ENCODE results near the gene DENND1B.
"Not testable (repeated sequence)": the region's sequence is repeated elsewhere in the genome, so short reads cannot be mapped to it uniquely, and the experiment has no call there.

Gene DENND1B

DNA sequence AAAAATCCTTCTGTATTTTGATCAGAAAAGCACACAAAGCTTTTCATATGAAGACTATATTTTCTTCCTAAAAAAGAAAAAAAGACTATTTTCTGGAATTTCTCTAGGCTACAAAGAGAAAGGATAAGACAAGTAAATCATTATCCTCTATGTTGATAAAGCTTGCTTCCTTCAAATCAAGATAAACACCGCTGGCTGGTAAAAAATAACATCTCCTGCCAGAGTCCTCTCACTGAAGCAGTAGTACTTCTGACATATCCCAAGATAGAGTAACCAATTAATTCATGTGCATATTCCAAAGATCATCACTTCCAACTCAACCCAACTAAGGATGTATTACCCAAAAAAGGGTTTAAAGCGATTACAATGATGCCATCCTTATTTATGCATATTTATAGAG is 34.3 kb downstream of the DENND1B start:
- DNase-seq = no peak

DNA sequence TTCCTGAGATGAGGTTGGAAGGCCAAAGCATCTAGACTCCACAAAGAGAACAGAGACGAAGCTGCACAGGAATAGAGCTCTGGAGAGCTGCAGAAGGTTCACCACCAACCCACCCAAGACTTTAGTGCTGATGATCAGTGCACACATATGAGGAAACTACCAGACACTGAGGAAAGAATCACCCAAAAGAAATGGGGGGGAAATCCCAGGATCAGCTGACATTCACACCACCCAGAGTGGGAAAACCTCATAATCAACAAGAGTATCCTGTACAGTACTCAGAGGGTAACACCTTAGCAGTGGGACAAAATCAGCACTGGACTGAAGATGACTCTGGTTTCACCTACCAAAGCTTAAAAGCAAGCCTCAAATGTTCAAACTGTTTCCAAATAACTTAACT is 36.4 kb downstream of the DENND1B start:
- no peak for DNase-seq

DNA sequence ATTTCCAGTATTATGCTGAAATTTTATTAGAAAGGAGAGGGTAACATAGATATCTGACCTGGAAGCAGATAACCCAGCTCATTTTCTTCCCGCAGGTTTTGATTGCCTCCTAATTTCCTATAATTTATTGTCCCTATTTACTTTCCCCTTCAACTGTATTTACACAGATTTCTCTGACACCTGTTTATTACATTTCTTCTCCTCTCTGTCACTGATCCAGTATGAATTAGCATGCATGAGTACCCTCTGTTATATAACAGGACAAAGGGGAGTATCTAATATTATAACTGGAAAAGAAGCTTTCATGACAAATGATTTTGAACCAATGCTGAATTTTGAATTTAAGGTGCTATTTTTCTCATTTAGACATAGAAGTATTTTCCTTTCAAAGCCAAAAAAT is 37.4 kb downstream of the DENND1B start:
- no peak for DNase-seq

DNA sequence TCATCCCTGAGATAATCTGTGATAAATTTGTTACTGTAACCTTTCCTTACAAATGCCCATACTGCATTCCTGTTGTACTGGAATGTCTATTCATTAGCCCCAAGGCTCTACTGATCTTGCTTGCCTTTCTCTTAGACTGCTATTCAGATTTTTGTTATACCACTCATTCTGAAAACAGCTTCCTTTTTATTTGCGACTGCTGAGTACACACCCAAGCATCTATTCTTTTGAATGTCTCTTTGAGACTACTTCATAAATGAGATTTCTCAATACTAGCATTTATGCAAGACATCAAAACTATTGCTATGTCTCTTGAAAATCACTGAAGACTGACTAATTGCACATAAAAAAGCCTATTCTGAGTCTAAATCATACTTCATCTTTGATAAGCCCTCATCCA is 38.6 kb downstream of the DENND1B start:
- peak; percentile 12 for DNase-seq

DNA sequence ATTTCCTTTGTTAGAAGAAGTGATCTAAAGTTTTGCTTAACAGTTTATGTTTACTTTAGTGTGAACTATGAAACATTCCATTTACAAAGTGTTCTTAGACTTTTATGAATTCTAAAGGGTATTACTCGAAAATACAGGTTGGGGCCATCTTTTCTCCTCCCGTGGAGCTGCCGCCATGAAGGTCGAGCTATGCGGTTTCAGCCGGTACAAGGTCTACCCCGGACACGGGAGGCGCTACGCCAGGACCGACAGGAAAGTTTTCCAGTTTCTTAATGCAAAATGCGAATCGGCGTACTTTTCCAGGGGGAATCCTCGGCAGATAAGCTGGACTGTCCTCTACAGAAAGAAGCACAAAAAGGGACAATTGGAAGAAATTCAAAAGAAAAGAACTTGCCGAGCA is 39.8 kb downstream of the DENND1B start:
- DNase-seq = no peak

DNA sequence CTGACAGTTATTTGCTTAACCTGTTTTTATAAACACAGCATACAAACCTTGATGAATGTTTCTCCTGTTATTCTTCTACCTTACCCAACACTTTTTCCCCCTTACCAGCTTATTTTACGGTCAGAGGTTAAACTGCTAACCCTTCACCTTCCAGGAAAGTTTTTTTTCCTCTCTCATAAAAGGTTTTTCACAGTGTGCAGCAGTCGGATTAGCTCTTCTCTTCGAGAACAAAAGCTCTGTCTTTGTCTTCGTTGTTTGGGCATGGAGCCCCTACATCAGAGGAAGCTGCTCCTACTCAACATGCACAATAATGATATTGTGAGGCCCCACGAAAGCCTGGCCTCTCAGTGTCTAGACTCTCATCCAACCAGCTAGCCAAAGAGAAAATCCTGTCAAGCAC is 42.0 kb downstream of the DENND1B start:
- no peak for DNase-seq

DNA sequence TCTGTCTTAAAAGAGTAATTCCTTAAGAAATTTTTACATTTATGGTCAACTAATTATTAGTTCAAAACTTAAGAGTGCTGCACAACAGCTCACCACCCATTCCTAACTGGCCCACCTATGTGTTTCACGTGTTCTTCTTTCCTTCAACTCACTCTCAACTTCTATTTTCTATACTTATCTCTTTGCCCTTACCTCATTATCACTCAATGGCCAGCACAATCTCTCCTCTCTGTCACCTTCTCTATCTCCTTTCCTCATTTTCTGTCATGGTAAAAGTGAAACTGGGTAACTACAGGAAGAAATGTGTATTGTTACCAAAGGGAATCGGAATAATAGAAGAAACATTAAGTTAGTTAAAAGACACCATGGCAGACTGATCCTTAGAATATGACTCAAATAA is 43.1 kb downstream of the DENND1B start:
- no peak for DNase-seq

DNA sequence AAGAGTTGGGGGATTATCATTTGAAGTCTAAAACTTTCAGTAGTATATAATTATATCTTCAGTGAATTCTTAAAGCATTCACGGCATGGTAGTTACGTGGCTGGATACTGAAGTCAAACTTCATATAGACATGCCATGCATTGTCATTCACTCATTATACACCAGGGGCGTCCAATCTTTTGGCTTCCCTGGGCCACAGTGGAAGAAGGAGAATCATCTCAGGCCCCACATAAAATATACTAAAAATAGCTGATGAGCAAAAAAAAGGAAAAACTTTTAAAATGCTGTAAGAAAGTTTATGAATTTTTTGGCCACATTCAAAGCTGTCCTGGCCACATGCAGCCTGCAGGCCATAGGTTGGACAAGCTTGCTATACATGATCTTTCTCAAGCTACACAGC is 43.8 kb downstream of the DENND1B start:
- no peak for DNase-seq

DNA sequence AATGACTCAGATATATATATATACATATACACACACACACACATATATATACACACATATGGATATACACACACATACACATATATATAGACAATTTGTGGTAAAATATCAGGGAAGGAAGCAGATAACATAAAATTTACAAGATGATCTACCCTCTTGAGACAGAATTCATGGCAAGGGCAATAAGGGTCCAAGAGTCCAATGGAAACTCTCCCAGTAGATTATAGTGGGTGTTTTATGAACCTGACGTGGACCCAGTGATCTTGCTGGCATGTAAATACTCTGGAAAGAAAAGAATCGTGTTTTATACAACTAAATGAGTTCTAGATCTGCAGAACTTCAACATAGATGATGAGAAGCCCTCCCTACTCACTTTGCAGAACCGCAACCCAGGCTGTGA is 49.3 kb downstream of the DENND1B start:
- DNase-seq = no peak

DNA sequence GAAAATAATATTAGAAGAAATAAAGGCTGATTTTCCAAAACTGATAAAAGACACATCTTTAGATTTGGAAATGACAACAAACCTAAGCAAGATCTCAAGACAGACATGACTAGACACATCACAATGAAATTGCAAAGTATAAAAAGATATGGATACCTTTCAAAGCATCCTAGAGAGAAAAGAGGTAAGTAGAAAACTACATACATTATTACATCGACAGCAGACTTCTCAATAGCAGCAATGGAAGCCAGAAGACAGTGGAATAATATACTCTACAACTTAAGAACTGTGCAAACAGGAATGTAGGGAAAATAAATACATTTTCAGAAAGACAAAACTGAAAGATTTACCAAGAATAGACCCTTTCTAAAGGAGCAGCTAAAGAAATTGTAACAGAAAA is 50.2 kb downstream of the DENND1B start:
- peak; percentile 64 for DNase-seq

DNA sequence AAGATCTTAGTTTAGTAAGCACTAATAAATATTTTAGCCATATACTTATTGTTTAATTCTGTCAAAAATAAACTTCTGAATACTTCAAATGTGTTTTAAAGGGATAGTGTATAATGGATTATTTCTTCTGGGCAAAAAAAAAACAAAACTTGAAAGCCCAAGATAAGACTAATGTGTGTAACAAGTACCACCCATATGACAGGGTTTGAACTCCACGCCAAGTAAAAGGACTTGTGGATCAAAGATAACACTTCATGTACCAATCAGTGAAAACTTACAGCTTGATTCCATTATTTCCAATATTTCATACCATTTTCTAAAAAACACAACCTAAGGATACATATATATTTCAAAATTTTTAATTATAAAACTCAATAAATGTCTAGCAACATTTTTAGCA is 59.5 kb downstream of the DENND1B start:
- peak; percentile 74 for DNase-seq

DNA sequence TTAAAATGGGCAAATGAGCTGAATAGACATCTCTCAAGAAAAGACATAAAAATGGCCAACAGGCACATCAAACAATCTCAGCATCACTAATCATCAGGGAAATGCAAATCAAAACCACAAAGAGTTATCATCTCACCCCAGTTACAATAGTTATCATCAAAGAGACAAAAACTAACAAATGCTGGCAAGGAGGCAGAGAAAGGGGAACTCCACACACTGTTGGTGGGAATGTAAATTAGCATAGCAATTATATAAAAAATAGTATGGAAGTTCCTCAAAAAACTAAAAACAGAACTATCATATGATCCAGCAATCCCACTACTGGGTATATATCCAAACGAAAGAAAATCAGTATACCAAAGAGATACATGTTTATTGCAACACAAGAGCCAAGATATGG is 68.7 kb downstream of the DENND1B start:
- peak; percentile 21 for DNase-seq

DNA sequence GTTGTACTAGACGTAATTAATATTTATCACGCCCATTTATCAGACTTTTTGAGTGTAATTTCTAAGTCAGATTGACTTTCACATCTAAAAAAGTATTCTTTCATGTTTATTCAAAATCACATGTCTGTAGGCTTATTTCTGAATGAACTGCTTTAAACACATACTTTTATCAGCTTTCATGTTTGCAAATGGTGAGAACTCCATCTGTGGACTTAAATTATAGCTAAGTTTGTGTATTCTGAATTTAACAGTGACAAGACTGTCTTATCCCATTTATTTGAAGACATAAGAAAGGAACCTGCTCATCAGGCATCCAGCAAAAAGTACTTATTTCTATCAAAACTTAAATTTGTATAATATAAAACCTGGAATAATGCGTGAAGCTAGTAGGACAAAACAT is 69.3 kb downstream of the DENND1B start:
- DNase-seq = no peak

DNA sequence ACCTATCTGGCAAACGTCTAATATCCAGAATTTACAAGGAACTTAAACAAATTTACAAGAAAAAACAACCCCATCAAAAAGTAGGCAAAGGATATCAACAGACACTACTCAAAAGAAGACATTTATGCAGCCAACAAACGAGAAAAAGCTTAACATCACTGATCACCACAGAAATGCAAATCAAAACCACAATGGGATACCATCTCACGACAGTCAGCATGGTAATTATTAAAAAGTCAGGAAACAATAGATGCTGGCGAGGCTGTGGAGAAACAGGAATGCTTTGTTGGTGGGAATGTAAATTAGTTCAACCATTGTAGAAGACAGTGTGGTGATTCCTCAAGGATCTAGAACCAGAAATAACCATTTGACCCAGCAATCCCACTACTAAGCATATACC is 74.6 kb downstream of the DENND1B start:
- not testable (repeated sequence) for DNase-seq

DNA sequence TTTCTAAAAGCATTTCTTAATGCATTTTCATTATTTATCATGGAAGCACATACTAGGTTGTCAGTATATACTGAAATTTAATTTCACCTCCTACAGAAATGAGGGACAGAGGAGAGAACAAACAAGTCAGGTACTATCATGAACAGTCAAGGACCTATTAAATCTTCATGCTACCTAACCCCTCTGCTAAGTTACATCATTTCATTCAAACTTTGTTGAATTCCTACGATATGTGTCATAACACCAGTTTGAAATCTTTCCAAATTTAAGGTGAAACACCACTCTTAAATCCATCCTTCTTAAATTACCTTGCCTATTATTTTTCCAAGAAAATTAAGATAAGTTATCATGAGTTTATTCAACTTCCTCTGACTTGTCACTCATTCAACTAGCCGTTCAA is 78.9 kb downstream of the DENND1B start:
- no peak for DNase-seq

DNA sequence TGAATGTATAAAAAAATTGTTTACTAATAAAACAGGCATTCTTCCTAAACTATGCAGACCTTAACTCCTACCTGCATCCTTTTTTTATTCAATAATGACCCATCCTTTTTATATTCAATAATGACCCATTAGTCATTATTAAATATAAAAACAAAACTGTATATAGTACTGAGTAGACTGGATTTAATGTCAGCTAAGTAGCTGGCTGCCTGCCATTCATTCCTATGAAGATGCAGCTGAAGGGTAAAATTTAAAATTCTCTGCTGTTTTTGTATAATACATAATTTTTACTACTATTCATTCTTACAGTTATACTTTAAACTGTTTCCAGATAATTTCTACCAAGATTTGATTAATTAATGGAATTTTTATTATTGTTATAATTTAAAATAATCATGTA is 79.3 kb downstream of the DENND1B start:
- peak; percentile 11 for DNase-seq

DNA sequence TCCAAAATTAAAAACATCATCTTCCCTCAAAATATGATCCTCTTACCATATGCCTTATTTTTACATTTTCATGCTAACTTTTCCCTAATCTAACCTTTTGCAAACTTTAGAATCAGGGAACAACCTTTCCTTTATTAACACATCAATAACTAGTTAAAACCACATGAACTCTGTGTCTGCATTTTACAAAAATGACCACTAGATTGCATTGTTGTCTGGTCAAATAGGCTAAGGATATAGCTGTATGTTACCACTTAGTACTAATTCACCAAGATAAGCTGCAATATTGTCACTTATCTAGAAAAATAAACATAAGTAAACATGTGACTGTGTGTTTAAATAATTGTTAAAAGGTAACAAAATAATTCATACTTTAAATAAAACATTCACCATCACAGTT is 82.3 kb downstream of the DENND1B start:
- DNase-seq = peak; percentile 58

DNA sequence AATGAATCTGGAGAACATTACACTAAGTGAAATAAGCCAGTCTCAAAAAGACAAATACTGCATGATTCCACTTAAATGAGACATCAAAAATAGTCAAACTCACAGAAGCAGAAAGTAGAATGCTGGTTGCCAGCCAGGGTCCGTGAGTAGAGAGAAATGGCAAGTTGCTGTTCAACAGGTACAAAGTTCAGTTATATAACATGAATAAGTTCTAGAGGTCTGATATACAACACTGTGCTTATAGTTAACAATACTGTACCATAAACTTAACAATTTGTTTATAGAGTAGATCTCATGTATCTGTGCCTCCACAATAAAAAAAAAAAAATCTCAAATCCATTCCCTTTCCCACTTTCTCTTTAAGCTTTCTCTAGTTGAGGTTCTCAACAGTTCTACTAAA is 83.5 kb downstream of the DENND1B start:
- no peak for DNase-seq

DNA sequence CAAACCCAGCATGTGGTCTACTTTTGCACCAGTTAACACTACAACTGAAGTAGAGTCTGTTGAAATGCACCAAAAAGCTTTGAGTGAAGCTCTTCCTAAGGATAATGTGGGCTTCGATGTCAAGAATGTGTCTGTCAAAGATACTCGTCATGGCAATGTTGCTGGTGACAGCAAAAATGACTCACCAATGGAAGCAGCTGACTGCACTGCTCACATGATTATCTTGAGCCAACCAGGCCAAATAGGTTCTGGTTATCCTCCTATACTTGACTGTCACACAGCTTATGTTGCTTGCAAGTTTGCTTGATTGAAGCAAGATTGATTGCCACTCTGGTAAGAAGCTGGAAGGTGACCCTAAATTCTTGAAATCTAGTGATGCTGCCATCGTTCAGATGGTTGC is 85.2 kb downstream of the DENND1B start:
- peak; percentile 11 for DNase-seq

DNA sequence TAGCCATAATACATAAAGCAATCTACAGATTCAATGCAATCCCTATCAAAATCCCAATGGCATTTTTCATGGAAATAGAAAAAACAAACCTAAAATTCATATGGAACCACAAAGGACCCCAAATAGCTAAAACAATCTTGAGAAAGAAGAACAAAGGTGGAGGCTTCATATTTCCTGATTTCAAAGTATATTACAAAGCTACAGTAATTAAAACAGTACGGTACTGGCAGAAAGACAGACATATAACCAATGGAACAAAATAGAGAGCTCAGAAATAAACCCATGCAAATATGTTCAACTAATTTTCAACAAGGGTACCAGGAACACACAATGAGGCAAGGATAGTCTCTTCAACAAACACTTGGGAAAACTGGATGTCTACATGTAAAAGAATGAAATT is 87.0 kb downstream of the DENND1B start:
- no peak for DNase-seq

DNA sequence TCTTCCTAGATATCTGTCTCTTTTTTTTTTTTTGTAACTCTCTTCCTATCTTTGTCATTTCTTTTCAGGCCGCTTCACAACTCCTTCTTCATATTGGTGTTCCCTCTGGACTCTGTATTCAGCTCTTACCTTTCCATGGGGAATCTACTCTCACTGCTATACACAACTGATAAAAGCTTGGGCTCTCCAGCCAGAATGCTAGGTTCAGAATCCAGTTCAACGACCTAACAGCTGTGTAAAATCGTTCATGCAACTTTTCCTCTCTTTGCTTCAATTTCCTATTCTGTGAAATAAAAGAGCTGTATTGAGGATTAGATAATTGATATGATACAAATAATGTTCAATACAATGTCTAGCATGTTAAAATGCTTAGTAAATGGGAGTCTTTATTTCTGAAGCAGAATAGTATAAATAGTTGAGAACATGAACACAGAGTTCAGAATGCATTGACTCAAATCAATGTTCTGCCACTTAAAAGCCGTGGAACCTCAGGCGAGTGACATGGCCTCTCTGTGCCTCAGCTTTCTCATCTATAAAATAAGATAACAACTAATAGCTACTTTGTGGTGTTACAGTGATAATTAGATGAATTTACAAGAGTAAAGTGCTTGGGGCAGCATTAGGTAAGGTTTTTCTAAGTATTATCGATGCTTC is 88.5 kb downstream of the DENND1B start:
- DNase-seq = no peak

DNA sequence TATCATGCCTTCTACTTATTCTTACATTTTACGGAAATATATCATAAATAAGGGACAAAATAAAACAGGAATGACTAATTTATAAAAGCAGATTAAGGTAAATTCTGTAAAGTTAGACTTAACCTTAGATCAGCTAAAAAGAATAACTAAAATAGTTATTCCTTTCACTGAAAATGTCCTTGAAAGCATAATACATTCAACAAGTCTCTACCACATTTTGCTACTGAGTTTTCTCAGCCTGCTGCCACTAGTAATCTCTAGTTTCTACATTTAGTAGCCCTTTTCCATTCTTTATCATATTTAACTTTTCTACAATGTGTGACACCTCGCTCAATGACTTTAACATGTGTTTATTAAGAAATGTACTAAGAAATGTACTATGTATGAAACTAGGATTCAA is 89.0 kb downstream of the DENND1B start:
- no peak for DNase-seq

DNA sequence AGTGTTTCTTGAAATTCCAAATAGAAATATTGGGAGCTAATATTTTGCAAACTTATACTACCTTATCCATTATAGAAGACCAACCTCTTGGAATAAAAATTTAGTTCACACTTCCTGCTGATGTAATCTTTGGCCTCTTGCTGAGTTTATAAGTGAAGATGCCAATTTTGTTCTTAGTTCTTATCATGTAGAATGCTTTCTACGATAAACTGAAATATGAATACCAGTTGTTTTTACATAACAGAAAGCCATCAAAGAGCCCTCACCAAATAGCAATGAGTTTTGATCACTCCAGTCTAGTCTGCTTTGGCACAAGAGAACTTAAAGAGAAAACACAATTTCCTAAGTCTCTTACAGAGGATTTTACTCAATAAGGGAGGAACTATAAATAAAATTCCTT is 89.5 kb downstream of the DENND1B start:
- no peak for DNase-seq

DNA sequence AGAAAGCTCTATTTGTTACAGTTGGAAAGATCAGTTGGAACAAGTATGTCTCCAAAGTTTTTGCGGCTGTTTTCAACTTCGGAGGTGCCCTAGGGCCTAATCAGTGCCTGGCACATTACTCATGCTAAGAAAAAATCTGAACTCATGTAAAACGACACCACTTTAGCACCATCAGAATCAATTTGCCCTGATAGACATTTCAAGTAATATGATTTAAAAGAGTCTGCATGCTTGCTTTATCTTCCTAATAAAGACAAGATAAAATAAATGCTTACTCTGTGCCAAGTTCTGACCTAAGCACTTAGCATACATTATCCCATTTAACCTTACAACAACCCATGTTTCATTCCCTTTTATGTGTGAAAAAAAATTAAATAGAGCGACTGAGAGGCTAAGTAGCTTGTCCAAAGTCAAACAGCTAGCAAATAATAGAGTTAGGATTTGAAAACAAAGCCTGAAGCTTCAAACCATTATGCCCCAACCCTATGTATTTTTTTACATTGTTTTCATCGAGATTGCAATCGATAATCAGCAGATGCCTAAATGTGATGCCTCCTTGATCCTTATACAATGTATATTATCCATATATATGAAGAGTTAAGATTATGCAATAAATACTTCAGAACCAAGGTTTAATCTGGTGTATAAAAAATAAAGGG is 91.3 kb downstream of the DENND1B start:
- DNase-seq = no peak

DNA sequence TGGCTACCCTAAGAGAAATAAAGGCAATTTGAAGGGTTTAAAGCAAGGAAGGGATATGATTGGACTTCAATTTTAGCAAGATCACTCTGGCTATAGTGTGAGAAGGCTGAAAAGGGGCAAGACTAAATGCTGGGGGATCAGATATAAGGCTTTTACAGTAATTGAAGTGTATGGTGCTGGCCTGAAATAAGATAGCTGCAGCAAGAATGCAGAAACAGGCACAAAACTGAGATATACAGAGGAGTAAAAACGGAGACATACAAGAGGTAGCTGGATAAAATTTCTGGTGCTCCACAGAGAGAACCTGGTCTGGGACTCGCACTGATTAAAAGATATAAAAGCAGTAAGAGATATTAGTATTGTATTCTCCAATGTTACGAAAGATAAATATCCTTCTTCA is 92.0 kb downstream of the DENND1B start:
- no peak for DNase-seq

Measured in hematopoietic multipotent progenitor cell treated with erythropoietin and hydrocortisone succinate and interleukin-3 and kit ligand, for 6 days (in vitro differentiated cells).